ENCODE measurements around the gene WFDC13. TPM values are rescaled to one million over a fixed set of nuclear protein-coding genes. Genes with fewer than 3 reads are reported as not detected.
"Not testable (repeated sequence)": the region's sequence is repeated elsewhere in the genome, so short reads cannot be mapped to it uniquely, and the experiment has no call there.

The WFDC13 gene
- polyA plus RNA-seq, 1 donor (not counting 4 experiments of a cell fraction or from before 2014, with no cell fraction given) = not detected

DNA sequence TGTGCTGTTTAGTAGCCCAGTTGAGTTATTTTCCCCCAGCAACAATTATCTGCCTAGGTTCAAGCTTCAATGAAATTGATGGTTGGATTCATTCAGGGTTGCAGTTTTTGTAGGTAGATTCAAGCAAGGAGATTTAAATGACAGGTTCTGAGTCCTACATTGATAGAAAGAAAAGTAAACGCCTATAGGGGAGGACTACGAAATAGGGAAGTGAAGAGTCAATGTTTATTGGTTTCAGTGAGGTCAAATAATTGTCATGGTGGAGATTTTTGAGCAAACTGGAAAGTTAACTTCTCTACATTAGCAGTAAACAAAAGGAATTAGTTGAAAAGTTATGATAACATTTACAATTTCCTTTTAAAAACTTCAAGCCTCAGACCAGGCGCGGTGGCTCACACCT, 734 bp upstream of the WFDC13 start:
- no peaks in the 10 kb centered on the region for H3K27me3 ChIP-seq (ENCODE audit: control insufficient read depth, extremely low read depth, insufficient read depth, low read length)
- H4K20me1 ChIP-seq (ENCODE audit: control insufficient read depth, extremely low read depth, insufficient read depth, low read length) = no peaks in the 10 kb centered on the region
- FAIRE-seq (no peak), DNase-seq (ENCODE audit: low read depth, low spot score) (no peak)
- H3K79me2 ChIP-seq (ENCODE audit: control insufficient read depth, insufficient read depth, low read length) = no peaks in the 10 kb centered on the region
- H3K9ac ChIP-seq (ENCODE audit: control insufficient read depth, extremely low read depth, insufficient read depth, low read length) = no peak overlapping the region
- H3K9me1 ChIP-seq (ENCODE audit: control insufficient read depth, extremely low read depth, insufficient read depth, low read length) = no peaks in the 10 kb centered on the region
- dilution Hi-C loops (cut with MboI; ENCODE audit: extremely low pct_ligation_motif_present, low sequenced_read_pairs) = no loop called here
- H3K4me1 ChIP-seq (ENCODE audit: control insufficient read depth, extremely low read depth, insufficient read depth, low read length) = no peaks in the 10 kb centered on the region
- no peaks in the 10 kb centered on the region for H3K9me3 ChIP-seq (ENCODE audit: control insufficient read depth, low read depth, low read length)
- no peak overlapping the region for H3K27ac ChIP-seq (ENCODE audit: control insufficient read depth, insufficient read depth, low read length)
- H2AFZ ChIP-seq (ENCODE audit: control insufficient read depth, low read length) = no peak overlapping the region
- H3K4me3 ChIP-seq (ENCODE audit: control insufficient read depth in 2 of 3, extremely low read depth in 1 of 3, insufficient read depth in 2 of 3, low read depth in 1 of 3, low read length in 3 of 3) = no peak overlapping the region
- no peaks in the 10 kb centered on the region for H3K36me3 ChIP-seq (ENCODE audit: control insufficient read depth in 2 of 2, extremely low read depth in 1 of 2, insufficient read depth in 2 of 2, low read length in 2 of 2)
- no peak overlapping the region for H3K4me2 ChIP-seq (ENCODE audit: control insufficient read depth, extremely low read depth, insufficient read depth, low read depth, low read length)
- no peak for TF ChIP-seq EZH2 (IDR thresholded peaks at IDR 0.05; ENCODE audit: low read length)
- TF ChIP-seq, protein P1, sequence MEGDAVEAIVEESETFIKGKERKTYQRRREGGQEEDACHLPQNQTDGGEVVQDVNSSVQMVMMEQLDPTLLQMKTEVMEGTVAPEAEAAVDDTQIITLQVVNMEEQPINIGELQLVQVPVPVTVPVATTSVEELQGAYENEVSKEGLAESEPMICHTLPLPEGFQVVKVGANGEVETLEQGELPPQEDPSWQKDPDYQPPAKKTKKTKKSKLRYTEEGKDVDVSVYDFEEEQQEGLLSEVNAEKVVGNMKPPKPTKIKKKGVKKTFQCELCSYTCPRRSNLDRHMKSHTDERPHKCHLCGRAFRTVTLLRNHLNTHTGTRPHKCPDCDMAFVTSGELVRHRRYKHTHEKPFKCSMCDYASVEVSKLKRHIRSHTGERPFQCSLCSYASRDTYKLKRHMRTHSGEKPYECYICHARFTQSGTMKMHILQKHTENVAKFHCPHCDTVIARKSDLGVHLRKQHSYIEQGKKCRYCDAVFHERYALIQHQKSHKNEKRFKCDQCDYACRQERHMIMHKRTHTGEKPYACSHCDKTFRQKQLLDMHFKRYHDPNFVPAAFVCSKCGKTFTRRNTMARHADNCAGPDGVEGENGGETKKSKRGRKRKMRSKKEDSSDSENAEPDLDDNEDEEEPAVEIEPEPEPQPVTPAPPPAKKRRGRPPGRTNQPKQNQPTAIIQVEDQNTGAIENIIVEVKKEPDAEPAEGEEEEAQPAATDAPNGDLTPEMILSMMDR (optimal IDR thresholded peaks at IDR 0.05 in 1 of 3, IDR thresholded peaks at IDR 0.05 in 1 of 3, conservative IDR thresholded peaks at IDR 0.05 in 1 of 3; ENCODE audit: extremely low read depth in 1 of 3, insufficient read depth in 2 of 3, low read length in 3 of 3) = no peak

DNA sequence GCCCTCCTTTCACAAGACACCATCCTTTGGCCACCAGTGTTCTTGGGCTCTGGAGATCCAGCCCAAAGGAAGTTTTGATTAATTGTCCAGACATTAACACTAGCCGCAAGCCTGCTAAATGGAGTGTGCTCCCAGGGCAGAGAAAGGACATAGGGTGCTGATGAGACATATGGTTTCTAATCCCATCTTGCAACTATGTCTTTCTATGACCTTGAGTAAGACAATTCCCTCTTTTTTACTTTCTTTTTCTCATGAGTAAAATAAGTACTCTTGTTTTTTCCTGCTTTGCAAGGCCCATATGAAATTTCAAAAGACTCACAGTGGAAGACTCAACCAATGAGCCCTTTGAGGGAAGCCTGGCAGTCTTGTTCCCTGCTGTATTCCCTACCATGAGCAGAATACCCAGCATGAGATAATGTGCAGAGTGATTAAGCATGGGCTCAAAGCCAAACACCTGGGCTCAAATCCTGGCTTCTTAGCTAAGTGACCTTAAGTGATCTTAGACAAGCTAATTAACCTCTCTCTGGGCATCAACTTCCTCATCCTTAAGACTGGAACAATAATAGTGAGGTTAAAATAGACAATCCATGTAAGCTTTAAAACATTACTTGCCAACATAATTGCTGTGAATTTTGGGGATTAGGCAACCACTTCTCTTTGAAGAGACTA, 3.3 kb downstream of the WFDC13 start, which contains the start of gene WFDC10B:
Gene WFDC10B, minus strand, starts transcription at position 51 of the 669 bp plus-strand sequence. CDS start 19,027 bp downstream, outside the sequence.
- Histone ChIP-seq H3K79me2 (ENCODE audit: control insufficient read depth, insufficient read depth, low read length) (no peaks in the 10 kb centered on the region), H3K4me3 (ENCODE audit: control insufficient read depth in 2 of 3, extremely low read depth in 1 of 3, insufficient read depth in 2 of 3, low read depth in 1 of 3, low read length in 3 of 3) (no peak within 1 kb of the TSS), H3K4me1 (ENCODE audit: control insufficient read depth, extremely low read depth, insufficient read depth, low read length) (no peaks in the 10 kb centered on the region), H4K20me1 (ENCODE audit: control insufficient read depth, extremely low read depth, insufficient read depth, low read length) (no peaks in the 10 kb centered on the region), H3K4me2 (ENCODE audit: control insufficient read depth, extremely low read depth, insufficient read depth, low read depth, low read length) (no peak within 1 kb of the TSS), H3K9me3 (ENCODE audit: control insufficient read depth, low read depth, low read length) (no peaks in the 10 kb centered on the region), H2AFZ (ENCODE audit: control insufficient read depth, low read length) (no peak within 1 kb of the TSS), H3K27me3 (ENCODE audit: control insufficient read depth, extremely low read depth, insufficient read depth, low read length) (peaks cover 3% of the 10 kb centered on the region), H3K9me1 (ENCODE audit: control insufficient read depth, extremely low read depth, insufficient read depth, low read length) (no peaks in the 10 kb centered on the region), H3K27ac (ENCODE audit: control insufficient read depth, insufficient read depth, low read length) (no peak within 1 kb of the TSS), H3K9ac (ENCODE audit: control insufficient read depth, extremely low read depth, insufficient read depth, low read length) (no peak within 1 kb of the TSS), H3K36me3 (ENCODE audit: control insufficient read depth in 2 of 2, extremely low read depth in 1 of 2, insufficient read depth in 2 of 2, low read length in 2 of 2) (no peaks in the 10 kb centered on the region)
- dilution Hi-C loops (cut with MboI; ENCODE audit: extremely low pct_ligation_motif_present, low sequenced_read_pairs) = no loop called here
- DNase-seq (ENCODE audit: low read depth, low spot score) = no peak
- no peak for FAIRE-seq
- TF ChIP-seq, protein P1 (optimal IDR thresholded peaks at IDR 0.05 in 1 of 3, IDR thresholded peaks at IDR 0.05 in 1 of 3, conservative IDR thresholded peaks at IDR 0.05 in 1 of 3; ENCODE audit: extremely low read depth in 1 of 3, insufficient read depth in 2 of 3, low read length in 3 of 3) = no peak
- no peak for TF ChIP-seq EZH2 (IDR thresholded peaks at IDR 0.05; ENCODE audit: low read length)

DNA sequence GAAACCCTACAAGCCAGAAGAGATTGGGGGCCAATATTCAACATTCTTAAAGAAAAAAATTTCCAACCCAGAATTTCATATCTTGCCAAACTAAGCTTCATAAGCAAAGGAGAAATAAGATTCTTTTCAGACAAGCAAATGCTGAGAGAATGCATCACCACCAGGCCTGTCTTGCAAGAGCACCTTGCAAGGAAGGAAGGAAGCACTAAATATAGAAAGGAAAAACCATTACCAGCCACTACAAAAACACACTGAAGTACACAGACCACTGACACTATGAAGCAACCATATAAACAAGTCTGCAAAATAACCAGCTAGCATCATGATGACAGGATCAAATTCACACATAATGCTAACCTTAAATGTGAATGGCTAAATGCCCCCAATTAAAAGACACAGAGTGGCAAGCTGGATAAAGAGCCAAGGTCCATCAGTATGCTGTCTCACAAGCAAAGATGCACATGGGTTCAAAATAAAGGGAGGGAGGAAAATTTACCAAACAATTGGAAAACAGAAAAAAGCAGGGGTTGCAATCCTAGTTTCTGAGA, 14.4 kb downstream of the WFDC13 start:
- H3K9me1 ChIP-seq (ENCODE audit: control insufficient read depth, extremely low read depth, insufficient read depth, low read length); H3K4me2 ChIP-seq (ENCODE audit: control insufficient read depth, extremely low read depth, insufficient read depth, low read depth, low read length); H3K9ac ChIP-seq (ENCODE audit: control insufficient read depth, extremely low read depth, insufficient read depth, low read length); FAIRE-seq; H3K79me2 ChIP-seq (ENCODE audit: control insufficient read depth, insufficient read depth, low read length); H3K4me1 ChIP-seq (ENCODE audit: control insufficient read depth, extremely low read depth, insufficient read depth, low read length); H3K27ac ChIP-seq (ENCODE audit: control insufficient read depth, insufficient read depth, low read length); H3K27me3 ChIP-seq (ENCODE audit: control insufficient read depth, extremely low read depth, insufficient read depth, low read length); H3K9me3 ChIP-seq (ENCODE audit: control insufficient read depth, low read depth, low read length); dilution Hi-C loops (cut with MboI; ENCODE audit: extremely low pct_ligation_motif_present, low sequenced_read_pairs); H4K20me1 ChIP-seq (ENCODE audit: control insufficient read depth, extremely low read depth, insufficient read depth, low read length); DNase-seq (ENCODE audit: low read depth, low spot score); H3K4me3 ChIP-seq (ENCODE audit: control insufficient read depth in 2 of 3, extremely low read depth in 1 of 3, insufficient read depth in 2 of 3, low read depth in 1 of 3, low read length in 3 of 3); H3K36me3 ChIP-seq (ENCODE audit: control insufficient read depth in 2 of 2, extremely low read depth in 1 of 2, insufficient read depth in 2 of 2, low read length in 2 of 2); H2AFZ ChIP-seq (ENCODE audit: control insufficient read depth, low read length): not testable (repeated sequence)

All from keratinocyte (primary cell).